Left kidney (tissue), 2 donors: Measurements from ENCODE around the gene SPHK1. TPM values are rescaled to one million over a fixed set of nuclear protein-coding genes. Genes with fewer than 3 reads are reported as not detected.

Experiments used
- DNase-seq: peaks from one replicate; pipeline ENCODE4 v3.0.0-alpha.2; 2013
- polyA plus RNA-seq: library from polyadenylated mRNA; unstranded; fragments of 120-200 nt; gene quantifications from one replicate; pipeline ENCODE4 v1.2.1, GENCODE V29; 2013; ENCODE audit not compliant: insufficient read length

Gene SPHK1
- polyA plus RNA-seq, 1 donor: 2.7 TPM

- no peak for DNase-seq
Measured at GRCh38 chr17:76384987-76385891, 830 bp downstream of the SPHK1 start.

- DNase-seq: no peak
Measured at GRCh38 chr17:76385892-76386786, 1.7 kb downstream of the SPHK1 start.

GRCh38 chr17:76386966-76387765 lies 2.8 kb downstream of the SPHK1 start:
- no peak for DNase-seq

- DNase-seq: no peak
Measured at GRCh38 chr17:76388966-76389888, 4.8 kb downstream of the SPHK1 start.

- DNase-seq: no peak
Measured at GRCh38 chr17:76390003-76390421, 5.6 kb downstream of the SPHK1 start.

- DNase-seq: no peak
Measured at GRCh38 chr17:76391200-76391715, 6.8 kb downstream of the SPHK1 start.

- no peak for DNase-seq
Measured at GRCh38 chr17:76394166-76394565, 9.8 kb downstream of the SPHK1 start.

GRCh38 chr17:76395980-76396379 lies 11.6 kb downstream of the SPHK1 start:
- no peak for DNase-seq

- no peak for DNase-seq
Measured at GRCh38 chr17:76397184-76397583, 12.8 kb downstream of the SPHK1 start.

- DNase-seq: peak; percentile 87
Measured at GRCh38 chr17:76397687-76398522, 13.5 kb downstream of the SPHK1 start.

- no peak for DNase-seq
Measured at GRCh38 chr17:76398523-76399174, 14.2 kb downstream of the SPHK1 start.

GRCh38 chr17:76399175-76400172 lies 15.1 kb downstream of the SPHK1 start:
- no peak for DNase-seq

GRCh38 chr17:76402711-76403110 lies 18.3 kb downstream of the SPHK1 start:
- DNase-seq: no peak

GRCh38 chr17:76404256-76404655 lies 19.8 kb downstream of the SPHK1 start:
- no peak for DNase-seq

GRCh38 chr17:76404976-76405563 lies 20.7 kb downstream of the SPHK1 start:
- DNase-seq: no peak

GRCh38 chr17:76405607-76405966 lies 21.2 kb downstream of the SPHK1 start:
- DNase-seq: no peak

- no peak for DNase-seq
Measured at GRCh38 chr17:76405967-76406647, 21.7 kb downstream of the SPHK1 start.
